Activated T-cell treated with anti-CD3 and anti-CD28 coated beads for 24 hours (primary cell): ENCODE data around the gene KIF25.

Source experiments
- DNase-seq: peaks from one replicate; pipeline ENCODE4 v3.0.0-alpha.2; 2020; ENCODE audit warnings: low read depth

The KIF25 gene

GRCh38 chr6:167997642-167998041 is at the start of gene KIF25:
Gene KIF25, plus strand, starts transcription at chr6:167997671. Its CDS starts 31,915 bp downstream, at chr6:168029586.
- no peak for DNase-seq

DNA sequence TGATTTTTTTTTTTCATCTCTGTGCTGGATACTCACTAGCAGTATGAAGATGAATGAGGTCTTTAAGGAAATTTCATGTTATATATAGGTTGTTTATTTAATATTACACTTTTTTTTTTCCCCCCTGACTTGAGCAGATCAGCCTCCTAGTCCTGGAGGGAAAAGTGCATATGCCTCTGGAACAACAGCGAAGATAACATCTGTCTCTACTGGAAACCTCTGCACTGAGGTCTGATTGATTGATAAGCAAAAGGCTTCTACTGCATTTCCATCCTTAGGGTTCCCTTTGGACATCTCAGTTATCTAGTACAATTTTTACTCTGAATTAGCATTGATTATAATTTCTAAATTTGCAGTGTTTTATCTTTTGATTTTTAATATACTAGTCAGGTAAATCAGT is 49.8 kb upstream of the KIF25 start:
- no peak for DNase-seq

GRCh38 chr6:167948716-167949115 is 48.8 kb upstream of the KIF25 start:
- DNase-seq, result no peak

DNA sequence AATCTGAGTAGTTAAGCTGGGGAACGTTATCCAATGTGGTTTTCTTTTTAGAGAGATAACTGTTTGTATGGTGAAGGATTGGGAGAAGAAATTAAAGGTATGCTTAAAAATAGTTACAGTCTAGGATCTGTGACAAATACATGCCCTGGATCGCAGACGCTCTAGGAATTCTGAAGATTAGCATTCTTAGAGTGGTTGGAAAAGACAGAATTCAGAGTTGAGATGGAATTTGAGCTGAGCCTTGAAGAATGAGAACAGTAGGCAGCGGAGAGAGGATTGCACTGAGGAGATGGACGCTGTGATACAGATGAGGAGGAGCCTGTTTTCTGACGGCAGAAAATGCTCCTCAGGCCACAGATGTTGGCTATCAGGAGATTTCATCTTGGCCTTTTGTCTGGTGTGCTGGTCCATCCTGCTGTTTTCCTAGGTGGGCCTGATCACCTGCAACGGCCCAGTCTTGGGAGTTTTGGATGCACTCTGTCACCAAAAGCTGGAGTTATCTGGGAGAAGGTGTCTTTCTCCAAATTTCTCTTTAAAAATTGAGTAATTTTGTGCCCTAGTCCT is 48.3 kb upstream of the KIF25 start:
- DNase-seq, result no peak

GRCh38 chr6:167951781-167952511 is 45.5 kb upstream of the KIF25 start:
- no peak for DNase-seq

DNA sequence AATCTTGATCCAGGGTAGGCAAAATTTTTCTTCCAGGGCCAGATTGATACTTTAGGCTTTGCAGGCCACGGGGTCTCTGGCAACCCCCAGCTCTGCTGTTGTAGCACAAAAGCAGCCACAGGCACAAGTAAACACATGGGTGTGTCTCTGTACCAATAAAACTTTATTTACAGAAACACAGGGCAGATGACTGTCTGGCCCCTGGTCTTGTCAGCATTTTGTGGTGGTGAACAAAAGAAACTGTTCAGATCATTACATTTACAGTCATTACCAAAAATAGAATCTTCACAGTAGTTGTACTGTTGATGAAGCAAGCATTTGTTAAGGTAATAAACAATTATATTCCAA is 45.0 kb upstream of the KIF25 start:
- DNase-seq, result no peak

DNA sequence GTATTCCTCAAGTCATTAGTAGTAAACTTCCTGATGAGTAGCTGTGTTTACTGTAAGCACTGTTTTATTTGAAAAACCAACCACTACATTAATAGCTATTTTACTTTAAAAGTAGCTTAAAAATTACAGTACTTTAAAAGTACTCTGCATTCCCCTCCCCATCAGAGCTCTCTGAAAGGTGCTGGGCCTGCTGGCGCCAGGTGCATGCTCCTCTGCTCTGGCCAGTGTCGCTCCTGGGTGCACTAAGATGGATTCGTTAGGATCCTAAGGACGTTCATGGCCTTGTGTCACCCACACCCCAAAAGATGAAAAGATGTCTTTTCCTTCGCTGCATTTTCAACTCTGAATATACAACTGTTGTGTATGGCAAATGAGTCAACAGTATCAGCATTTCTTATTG is 43.9 kb upstream of the KIF25 start:
- DNase-seq, result no peak

DNA sequence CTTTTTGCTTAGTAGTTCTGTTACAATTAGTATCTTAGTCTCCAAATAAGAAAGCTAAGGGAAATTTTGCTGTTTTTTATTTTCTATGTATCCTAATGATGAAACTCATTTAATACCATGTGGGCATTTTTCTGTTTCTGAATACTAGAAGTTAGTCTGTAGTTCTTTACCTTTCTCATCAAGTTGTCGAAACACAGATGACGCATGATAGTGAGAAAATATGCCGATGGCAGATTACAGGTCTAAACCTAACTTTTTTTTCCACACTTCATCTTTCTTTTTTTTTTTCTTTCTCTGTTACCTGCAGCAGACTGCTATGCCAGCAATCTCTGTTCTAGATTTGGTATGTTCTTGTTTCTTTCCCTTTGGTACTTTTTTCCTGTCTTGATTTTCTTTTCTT is 43.3 kb upstream of the KIF25 start:
- no peak for DNase-seq

DNA sequence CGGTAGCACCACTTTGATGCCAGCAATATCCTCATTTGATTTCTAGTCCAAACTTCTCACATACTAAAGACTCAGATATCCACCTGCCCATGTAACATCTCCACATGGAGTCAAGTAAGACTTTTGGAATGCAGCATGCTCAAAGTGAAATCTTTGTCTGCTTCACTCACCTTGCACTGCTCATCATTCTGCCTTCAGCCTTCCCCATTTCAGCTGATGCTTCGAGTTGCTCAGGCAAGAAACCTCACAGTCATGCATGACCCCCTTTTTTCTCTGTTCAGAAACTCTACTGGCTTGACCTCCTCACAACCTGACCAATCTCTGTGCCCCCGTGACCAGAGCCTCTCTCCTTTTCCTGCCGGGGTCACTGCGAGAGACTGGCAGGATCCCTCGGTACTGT is 41.0 kb upstream of the KIF25 start:
- no peak for DNase-seq

DNA sequence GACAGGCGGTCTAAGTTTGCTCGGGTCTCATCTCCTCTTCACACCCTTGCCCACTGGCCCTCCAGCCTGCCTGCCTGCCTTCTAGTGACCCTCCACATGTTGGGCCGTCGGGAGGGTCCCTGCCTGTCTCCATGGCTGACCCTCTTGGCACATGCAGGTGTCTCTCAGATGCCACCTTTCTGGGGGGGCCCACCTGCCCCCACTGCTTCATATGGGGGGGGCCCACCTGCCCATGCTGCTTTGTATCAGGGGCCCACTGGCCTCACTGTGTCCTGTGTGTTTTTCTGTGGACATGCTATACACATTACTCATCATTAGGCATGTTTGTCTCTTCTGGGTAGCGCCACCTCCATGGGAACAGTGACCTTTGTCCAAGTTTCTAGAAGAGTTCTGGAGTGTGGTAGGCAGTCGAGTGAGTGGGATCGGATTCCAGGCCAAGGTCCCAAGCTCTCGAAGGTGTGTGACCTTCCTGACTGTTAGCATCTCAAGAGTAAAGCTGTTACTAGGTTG is 40.4 kb upstream of the KIF25 start:
- DNase-seq, result no peak

DNA sequence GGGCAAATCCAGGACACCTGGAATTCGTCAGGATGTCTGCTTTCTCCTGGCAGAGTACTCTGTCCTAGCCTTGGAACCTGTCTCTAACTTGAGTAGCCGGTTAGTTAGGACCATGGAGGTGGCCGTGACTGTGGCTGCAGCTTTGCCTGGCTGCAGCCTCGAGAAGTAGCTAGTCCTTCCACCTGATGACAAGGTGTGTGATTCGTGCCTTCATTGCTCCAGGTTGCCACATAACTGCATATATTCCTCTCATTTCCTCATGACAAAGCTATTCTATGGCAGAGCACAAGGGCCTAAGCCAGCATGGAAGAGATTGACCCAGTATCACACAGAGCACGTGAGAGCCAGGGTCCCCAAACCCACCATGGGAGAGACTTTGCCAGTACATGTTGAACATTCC is 39.8 kb upstream of the KIF25 start:
- no peak for DNase-seq

GRCh38 chr6:167960579-167960978 is 36.9 kb upstream of the KIF25 start:
- DNase-seq, result no peak

DNA sequence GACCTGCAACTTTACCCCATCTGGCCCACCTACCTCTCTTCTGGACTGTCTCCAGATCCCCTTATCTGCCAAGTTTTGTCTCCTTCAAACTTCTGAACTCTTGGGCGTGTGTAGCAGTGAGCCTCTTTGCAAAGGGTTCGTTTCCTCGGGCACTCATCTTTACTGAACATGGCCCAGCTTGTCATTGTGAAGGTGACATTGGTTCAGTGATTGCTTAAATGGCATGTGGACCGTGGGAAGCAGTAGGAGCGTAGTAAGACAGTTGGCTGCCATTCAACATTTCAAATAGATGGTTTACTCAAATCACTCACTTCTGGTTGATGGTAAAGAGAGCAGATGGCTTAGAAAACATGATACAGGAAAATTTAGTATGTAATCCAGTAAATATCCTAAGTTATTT is 34.8 kb upstream of the KIF25 start:
- DNase-seq, result no peak

- DNase-seq, result no peak
These were observed 33.8 kb upstream of the KIF25 start for GRCh38 chr6:167963589-167964057.

DNA sequence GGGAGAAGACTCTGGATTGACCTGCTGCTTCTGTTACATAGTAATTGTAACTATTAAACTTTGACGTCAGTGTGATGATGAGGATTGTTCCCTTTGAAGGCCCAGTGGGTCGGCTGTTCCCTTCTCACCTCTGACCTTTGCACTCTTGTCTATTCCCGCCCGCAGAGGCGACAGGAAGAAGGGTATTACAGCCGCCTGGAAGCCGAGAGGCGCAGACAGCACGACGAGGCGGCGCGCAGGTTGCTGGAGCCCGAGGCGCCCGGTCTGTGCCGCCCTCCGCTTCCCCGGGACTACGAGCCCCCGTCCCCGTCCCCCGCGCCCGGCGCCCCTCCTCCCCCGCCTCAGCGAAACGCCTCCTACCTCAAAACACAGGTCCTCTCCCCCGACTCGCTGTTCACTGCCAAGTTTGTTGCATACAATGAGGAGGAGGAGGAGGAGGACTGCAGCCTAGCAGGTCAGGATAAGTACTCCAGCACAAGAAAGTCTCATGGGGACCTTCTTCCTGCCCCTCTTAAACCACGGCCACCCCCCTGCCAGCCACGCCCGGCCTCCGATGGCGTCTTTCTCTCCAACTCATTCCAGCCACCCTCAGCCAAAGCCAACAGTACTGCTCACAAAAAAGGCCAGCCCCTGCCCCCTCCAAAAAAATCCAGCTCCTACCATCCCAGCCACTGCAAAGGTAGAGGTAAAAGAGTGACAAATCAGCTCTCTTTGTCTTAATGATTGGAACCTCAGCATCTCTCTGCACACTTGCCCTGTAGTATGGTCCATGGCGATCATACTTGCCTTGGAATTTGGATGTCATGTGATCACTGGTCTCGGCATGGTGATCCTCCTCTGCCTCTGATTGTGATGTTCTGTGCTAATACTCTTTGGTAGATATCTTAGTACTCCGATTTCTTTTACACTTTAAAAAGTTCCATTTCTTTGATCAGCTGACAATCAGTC is 31.6 kb upstream of the KIF25 start:
- no peak for DNase-seq

- no peak for DNase-seq
These were observed 30.9 kb upstream of the KIF25 start for GRCh38 chr6:167966540-167966905.

DNA sequence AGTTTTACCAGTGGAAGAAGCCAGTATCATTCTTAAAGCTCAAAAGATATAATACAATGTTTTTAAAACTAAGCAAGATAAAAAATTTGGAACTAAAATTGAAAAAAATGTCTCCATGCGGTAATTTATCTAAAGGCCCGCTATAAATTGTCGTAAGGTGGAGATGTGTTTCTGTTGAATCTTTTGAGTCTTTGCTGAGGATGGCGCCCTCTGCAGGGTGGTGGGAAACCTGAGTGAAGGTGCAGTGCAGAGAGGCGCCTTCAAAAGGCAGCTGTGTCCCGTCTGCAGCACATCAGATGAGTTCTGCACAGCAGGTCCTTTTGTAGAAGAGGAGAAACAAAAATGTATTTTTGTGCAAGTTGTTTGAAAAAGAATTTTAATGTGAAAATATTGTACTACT is 29.4 kb upstream of the KIF25 start:
- no peak for DNase-seq

DNA sequence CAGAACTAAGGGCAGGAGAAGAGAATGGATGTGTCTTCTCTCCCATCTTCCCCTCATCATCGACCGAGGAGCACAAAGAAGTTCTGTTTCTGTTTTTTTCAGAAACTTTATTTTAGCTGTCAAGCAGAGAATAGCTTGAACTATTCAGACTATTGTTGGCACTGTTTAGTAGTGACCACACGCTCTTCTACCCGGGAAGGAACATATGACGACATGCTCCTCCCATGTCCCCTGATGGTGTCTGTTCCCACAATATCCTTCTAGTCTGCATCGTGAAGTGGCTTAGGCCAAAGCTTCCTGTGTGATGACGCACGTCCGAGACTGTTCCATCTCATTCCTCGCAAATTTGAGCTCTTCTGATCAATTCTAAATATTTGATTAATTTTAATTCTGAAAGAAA is 27.2 kb upstream of the KIF25 start:
- DNase-seq, result no peak

DNA sequence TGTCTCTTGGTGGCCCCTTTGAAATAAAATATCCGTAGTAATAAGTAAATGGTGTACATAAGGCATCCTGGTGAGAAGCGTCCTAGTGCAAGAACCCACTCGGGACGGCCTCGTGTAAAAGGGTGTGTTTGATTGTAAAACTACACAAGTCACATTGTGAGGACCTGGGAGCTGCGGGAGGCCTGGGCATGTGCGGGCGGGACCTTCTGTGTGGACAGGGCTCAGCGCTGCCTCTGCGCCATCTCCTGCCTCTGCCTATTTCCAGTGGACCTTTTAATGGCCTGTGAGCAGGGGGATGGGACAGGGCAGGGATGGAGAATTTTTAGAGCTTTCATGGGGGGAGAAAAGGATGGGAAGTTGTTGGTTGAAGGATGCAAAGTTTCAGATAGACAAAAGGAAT is 25.3 kb upstream of the KIF25 start:
- DNase-seq, result no peak

- DNase-seq, result no peak
These were observed 24.2 kb upstream of the KIF25 start for GRCh38 chr6:167973148-167973885.

- no peak for DNase-seq
These were observed 22.7 kb upstream of the KIF25 start for GRCh38 chr6:167974640-167975344.
